Stimulated activated CD8-positive, alpha-beta memory T cell treated with anti-CD3 and anti-CD28 coated beads, Interleukin-2, amount 100 ng/mL, for 1 hour (primary cell): ENCODE results near the gene PSMD3.

Source experiments
- DNase-seq, 2 donors: peaks; one replicate each; pipeline ENCODE4 v3.0.0-alpha.2; 2020; ENCODE audit warnings: low read depth in 2 of 2

The PSMD3 gene

GRCh38 chr17:40022497-40022896 lies 41.9 kb downstream of the PSMD3 start:
- DNase-seq, result no peak

GRCh38 chr17:40022961-40023541 lies 42.4 kb downstream of the PSMD3 start:
- no peak for DNase-seq

GRCh38 chr17:40023590-40024292 lies 43.1 kb downstream of the PSMD3 start:
- no peak for DNase-seq

GRCh38 chr17:40024901-40025300 lies 44.3 kb downstream of the PSMD3 start:
- no peak for DNase-seq

- no peak for DNase-seq
Measured at GRCh38 chr17:40025559-40025958, 45.0 kb downstream of the PSMD3 start.

GRCh38 chr17:40025991-40026815 lies 45.6 kb downstream of the PSMD3 start:
- peak in 1 of 2 donors; percentile 7 for DNase-seq

- peak; percentile 59 for DNase-seq
Measured at GRCh38 chr17:40026816-40027613, 46.4 kb downstream of the PSMD3 start.

GRCh38 chr17:40027614-40028012 lies 47.0 kb downstream of the PSMD3 start:
- DNase-seq, result no peak

- no peak for DNase-seq
Measured at GRCh38 chr17:40028595-40028994, 48.0 kb downstream of the PSMD3 start.

GRCh38 chr17:40031706-40032105 lies 51.1 kb downstream of the PSMD3 start:
- no peak for DNase-seq

GRCh38 chr17:40032322-40033320 lies 52.0 kb downstream of the PSMD3 start:
- no peak for DNase-seq

GRCh38 chr17:40033339-40033738 lies 52.7 kb downstream of the PSMD3 start:
- DNase-seq, result no peak

GRCh38 chr17:40034426-40035161 lies 54.0 kb downstream of the PSMD3 start:
- DNase-seq, result no peak

GRCh38 chr17:40035162-40035559 lies 54.6 kb downstream of the PSMD3 start:
- DNase-seq, result no peak

GRCh38 chr17:40038882-40039513 lies 58.4 kb downstream of the PSMD3 start:
- no peak for DNase-seq

GRCh38 chr17:40041196-40041595 lies 60.6 kb downstream of the PSMD3 start:
- no peak for DNase-seq
